ENCODE measurements around the gene CREB5. TPM values are rescaled to one million over a fixed set of nuclear protein-coding genes. Genes with fewer than 3 reads are reported as not detected.

Gene CREB5
- total RNA-seq, 1 donor from 2014 or later = 0.80 TPM

GRCh38 chr7:28754447-28754846 lies 342.1 kb downstream of the CREB5 start:
- no peaks in the 10 kb centered on the region for H3K27me3 Mint-ChIP-seq
- no peaks in the 10 kb centered on the region for H3K9me3 Mint-ChIP-seq
- ChIA-PET CTCF (no interaction called here), POLR2A (no interaction called here)
- no peak overlapping the region for H3K27ac Mint-ChIP-seq
- H3K4me1 Mint-ChIP-seq = no peaks in the 10 kb centered on the region
- DNase-seq (no peak), ATAC-seq (ENCODE audit: low read depth) (no peak)
- intact Hi-C loops (cut with micrococcal nuclease) = no loop called here
- no peaks in the 10 kb centered on the region for H3K36me3 Mint-ChIP-seq (ENCODE audit: low read depth)
- no peak overlapping the region for H3K4me3 Mint-ChIP-seq
- no peak for TF ChIP-seq CTCF (IDR thresholded peaks at IDR 0.05)

- no peak for ATAC-seq (ENCODE audit: low read depth)
- Mint-ChIP-seq H3K4me3 (no peak overlapping the region), H3K9me3 (no peaks in the 10 kb centered on the region), H3K4me1 (no peaks in the 10 kb centered on the region), H3K27ac (no peak overlapping the region), H3K27me3 (no peaks in the 10 kb centered on the region), H3K36me3 (ENCODE audit: low read depth) (no peaks in the 10 kb centered on the region)
- intact Hi-C loops (cut with micrococcal nuclease) = no loop called here
- ChIA-PET POLR2A (no interaction called here), CTCF (no interaction called here)
- TF ChIP-seq CTCF (IDR thresholded peaks at IDR 0.05) = no peak
- DNase-seq = no peak
Observed at GRCh38 chr7:28755255-28755654, 342.9 kb downstream of the CREB5 start.

- no peak overlapping the region for H3K27ac Mint-ChIP-seq
- intact Hi-C loops (cut with micrococcal nuclease) = no loop called here
- H3K36me3 Mint-ChIP-seq (ENCODE audit: low read depth) = no peaks in the 10 kb centered on the region
- no peaks in the 10 kb centered on the region for H3K9me3 Mint-ChIP-seq
- H3K4me3 Mint-ChIP-seq = no peak overlapping the region
- no peak for TF ChIP-seq CTCF (IDR thresholded peaks at IDR 0.05)
- H3K4me1 Mint-ChIP-seq = no peaks in the 10 kb centered on the region
- no peaks in the 10 kb centered on the region for H3K27me3 Mint-ChIP-seq
- ATAC-seq (ENCODE audit: low read depth) = no peak
- no peak for DNase-seq
- ChIA-PET POLR2A (no interaction called here), CTCF (no interaction called here)
Observed at GRCh38 chr7:28758186-28758585, 345.9 kb downstream of the CREB5 start.

- DNase-seq (no peak), ATAC-seq (ENCODE audit: low read depth) (no peak)
- H3K9me3 Mint-ChIP-seq = no peaks in the 10 kb centered on the region
- TF ChIP-seq CTCF (IDR thresholded peaks at IDR 0.05) = no peak
- H3K36me3 Mint-ChIP-seq (ENCODE audit: low read depth) = no peaks in the 10 kb centered on the region
- CTCF ChIA-PET = no interaction called here
- intact Hi-C loops (cut with micrococcal nuclease) = no loop called here
- no peaks in the 10 kb centered on the region for H3K4me1 Mint-ChIP-seq
- H3K27ac Mint-ChIP-seq = no peak overlapping the region
- no peak overlapping the region for H3K4me3 Mint-ChIP-seq
- POLR2A ChIA-PET = no interaction called here
- no peaks in the 10 kb centered on the region for H3K27me3 Mint-ChIP-seq
Observed at GRCh38 chr7:28759475-28759971, 347.2 kb downstream of the CREB5 start.

GRCh38 chr7:28761505-28761904 lies 349.2 kb downstream of the CREB5 start:
- POLR2A ChIA-PET = no interaction called here
- Mint-ChIP-seq H3K4me3 (no peak overlapping the region), H3K27ac (no peak overlapping the region), H3K4me1 (no peaks in the 10 kb centered on the region), H3K36me3 (ENCODE audit: low read depth) (no peaks in the 10 kb centered on the region), H3K9me3 (no peaks in the 10 kb centered on the region), H3K27me3 (no peaks in the 10 kb centered on the region)
- TF ChIP-seq CTCF (IDR thresholded peaks at IDR 0.05) = no peak
- no peak for DNase-seq
- intact Hi-C loops (cut with micrococcal nuclease) = no loop called here
- CTCF ChIA-PET = no interaction called here
- no peak for ATAC-seq (ENCODE audit: low read depth)
